Keratinocyte (primary cell): ENCODE data around the gene TIMMDC1.

Experiments
- EZH2 ChIP-seq: IDR thresholded peaks from one replicate; pipeline ENCODE4 v1.6.1; 2012; ENCODE audit warnings: inconsistent platforms, mild to moderate bottlenecking, low read length, moderate library complexity
- TF ChIP-seq, protein P1 (sequence below), 3 experiments: IDR thresholded peaks in 1 of 3; conservative IDR thresholded peaks in 1 of 3; optimal IDR thresholded peaks in 1 of 3; 2 replicates in 2 of 3; 3 replicates in 1 of 3; pipeline versions ENCODE3 to v1.5.1; 2011; ENCODE audit warnings: low read length in 3 of 3, mild to moderate bottlenecking in 3 of 3, moderate library complexity in 2 of 3, control low read depth in 1 of 3, inconsistent platforms in 1 of 3; ENCODE audit not compliant: insufficient read depth in 2 of 3; ENCODE audit errors: extremely low read depth in 1 of 3

GRCh38 chr3:119468041-119468440 lies 30.3 kb upstream of the TIMMDC1 start:
- TF ChIP-seq, protein P1, sequence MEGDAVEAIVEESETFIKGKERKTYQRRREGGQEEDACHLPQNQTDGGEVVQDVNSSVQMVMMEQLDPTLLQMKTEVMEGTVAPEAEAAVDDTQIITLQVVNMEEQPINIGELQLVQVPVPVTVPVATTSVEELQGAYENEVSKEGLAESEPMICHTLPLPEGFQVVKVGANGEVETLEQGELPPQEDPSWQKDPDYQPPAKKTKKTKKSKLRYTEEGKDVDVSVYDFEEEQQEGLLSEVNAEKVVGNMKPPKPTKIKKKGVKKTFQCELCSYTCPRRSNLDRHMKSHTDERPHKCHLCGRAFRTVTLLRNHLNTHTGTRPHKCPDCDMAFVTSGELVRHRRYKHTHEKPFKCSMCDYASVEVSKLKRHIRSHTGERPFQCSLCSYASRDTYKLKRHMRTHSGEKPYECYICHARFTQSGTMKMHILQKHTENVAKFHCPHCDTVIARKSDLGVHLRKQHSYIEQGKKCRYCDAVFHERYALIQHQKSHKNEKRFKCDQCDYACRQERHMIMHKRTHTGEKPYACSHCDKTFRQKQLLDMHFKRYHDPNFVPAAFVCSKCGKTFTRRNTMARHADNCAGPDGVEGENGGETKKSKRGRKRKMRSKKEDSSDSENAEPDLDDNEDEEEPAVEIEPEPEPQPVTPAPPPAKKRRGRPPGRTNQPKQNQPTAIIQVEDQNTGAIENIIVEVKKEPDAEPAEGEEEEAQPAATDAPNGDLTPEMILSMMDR (optimal IDR thresholded peaks at IDR 0.05 in 1 of 3, IDR thresholded peaks at IDR 0.05 in 1 of 3, conservative IDR thresholded peaks at IDR 0.05 in 1 of 3; ENCODE audit: extremely low read depth in 1 of 3, insufficient read depth in 2 of 3, low read length in 3 of 3) = no peak
- no peak for TF ChIP-seq EZH2
